ENCODE data around the gene MSL1.

MSL1 gene, protein sequence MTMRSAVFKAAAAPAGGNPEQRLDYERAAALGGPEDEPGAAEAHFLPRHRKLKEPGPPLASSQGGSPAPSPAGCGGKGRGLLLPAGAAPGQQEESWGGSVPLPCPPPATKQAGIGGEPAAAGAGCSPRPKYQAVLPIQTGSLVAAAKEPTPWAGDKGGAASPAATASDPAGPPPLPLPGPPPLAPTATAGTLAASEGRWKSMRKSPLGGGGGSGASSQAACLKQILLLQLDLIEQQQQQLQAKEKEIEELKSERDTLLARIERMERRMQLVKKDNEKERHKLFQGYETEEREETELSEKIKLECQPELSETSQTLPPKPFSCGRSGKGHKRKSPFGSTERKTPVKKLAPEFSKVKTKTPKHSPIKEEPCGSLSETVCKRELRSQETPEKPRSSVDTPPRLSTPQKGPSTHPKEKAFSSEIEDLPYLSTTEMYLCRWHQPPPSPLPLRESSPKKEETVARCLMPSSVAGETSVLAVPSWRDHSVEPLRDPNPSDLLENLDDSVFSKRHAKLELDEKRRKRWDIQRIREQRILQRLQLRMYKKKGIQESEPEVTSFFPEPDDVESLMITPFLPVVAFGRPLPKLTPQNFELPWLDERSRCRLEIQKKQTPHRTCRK

GRCh38 chr17:40121181-40122135 lies at the start of gene MSL1:
Gene MSL1 (plus strand): TSS chr17:40121971. CDS start chr17:40122613, 642 bp downstream.
- no peak for DNase-seq

GRCh38 chr17:40072040-40072734 lies 49.6 kb upstream of the MSL1 start:
- DNase-seq = no peak

- DNase-seq = no peak
These were observed 48.9 kb upstream of the MSL1 start for GRCh38 chr17:40072735-40073346.

DNA sequence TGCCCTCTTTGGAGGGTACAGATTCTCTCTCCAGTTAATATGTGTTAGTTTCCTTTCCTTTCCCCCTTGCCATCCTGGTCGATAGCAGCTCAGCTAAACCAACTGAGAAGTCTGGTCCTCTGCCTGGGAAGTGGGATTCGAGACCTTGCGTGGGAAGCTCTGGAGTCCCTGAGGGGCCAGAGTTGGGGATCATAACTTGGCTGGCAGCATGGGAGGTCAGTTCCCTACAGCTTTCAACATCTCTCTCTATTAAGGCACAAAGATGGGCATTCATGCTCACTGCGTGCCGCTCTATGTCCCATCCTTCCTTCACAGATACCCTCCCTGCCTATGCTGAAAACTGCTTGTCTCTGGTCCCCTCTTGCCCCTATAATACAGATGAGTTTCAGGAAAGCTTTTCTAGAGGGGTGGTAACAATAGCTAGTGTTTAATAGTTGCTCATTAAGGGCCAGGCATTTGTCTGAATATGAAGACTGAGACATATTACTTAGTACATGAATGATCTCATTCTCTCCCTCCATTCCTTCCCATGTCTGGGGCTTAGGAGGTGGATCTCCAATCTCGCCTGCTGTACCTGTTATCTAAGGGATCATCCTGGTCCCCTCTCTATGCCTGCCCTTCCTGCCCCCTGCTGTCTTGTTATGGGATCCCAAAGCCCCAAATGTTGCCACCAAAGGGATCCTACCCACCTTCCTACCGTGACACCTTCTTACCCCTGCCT lies 48.2 kb upstream of the MSL1 start:
- DNase-seq = no peak

- DNase-seq = no peak
These were observed 47.6 kb upstream of the MSL1 start for GRCh38 chr17:40074175-40074512.

DNA sequence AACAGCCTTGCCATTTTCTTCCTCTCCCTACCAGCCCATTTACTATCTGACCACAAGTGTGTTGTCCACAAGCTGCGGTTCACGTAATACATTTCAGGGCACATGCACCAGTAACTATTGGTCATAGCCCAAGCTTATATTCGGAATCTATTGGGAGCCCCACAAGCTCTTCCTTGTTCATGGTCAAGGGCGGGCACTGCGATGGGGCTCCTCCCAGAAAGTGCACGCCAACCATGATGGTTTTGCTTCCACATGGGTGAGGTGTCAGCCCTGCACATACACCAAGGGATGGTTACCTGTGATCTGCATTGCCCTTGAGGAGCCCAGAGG lies 46.9 kb upstream of the MSL1 start:
- no peak for DNase-seq

GRCh38 chr17:40075201-40075941 lies 46.4 kb upstream of the MSL1 start:
- DNase-seq = no peak

- DNase-seq = no peak
These were observed 45.8 kb upstream of the MSL1 start for GRCh38 chr17:40075942-40076498.

DNA sequence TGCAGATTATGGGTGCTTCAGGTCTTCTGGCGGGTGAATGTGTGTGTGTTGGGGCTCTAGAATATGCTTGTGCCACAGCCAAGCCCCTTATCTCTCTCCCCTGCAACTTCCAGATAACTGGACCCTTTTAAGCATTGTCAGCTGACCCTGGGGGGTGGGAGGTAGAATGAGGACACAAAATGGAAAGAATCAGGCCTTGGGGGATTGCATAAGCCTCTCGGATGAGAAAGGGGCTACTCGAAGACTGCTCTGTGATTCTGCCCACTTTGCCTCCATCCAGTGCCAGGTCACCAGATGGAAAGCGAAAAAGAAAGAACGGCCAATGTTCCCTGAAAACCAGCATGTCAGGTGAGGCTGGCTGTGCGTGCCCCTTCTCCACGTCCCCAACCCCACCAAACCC lies 45.2 kb upstream of the MSL1 start:
- DNase-seq = no peak

DNA sequence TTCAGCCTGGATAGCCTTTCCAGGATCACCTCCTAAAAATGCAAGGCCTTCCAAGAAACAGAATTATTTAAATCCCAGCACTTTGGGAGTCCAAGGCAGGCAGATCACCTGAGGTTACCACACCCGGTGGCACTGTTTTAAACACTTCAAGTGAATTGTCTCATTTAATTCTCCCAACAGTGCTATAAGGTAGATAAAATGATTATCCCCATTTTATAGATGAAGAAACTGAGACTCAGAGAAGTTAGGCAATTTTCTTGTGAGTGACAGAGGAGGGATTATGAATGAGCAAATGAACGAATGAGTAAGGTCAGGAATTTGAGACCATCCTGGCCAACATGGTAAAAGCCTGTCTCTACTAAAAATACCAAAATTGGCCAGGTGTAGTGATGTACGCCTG lies 42.2 kb upstream of the MSL1 start:
- no peak for DNase-seq

GRCh38 chr17:40084477-40084876 lies 37.3 kb upstream of the MSL1 start:
- DNase-seq = no peak

DNA sequence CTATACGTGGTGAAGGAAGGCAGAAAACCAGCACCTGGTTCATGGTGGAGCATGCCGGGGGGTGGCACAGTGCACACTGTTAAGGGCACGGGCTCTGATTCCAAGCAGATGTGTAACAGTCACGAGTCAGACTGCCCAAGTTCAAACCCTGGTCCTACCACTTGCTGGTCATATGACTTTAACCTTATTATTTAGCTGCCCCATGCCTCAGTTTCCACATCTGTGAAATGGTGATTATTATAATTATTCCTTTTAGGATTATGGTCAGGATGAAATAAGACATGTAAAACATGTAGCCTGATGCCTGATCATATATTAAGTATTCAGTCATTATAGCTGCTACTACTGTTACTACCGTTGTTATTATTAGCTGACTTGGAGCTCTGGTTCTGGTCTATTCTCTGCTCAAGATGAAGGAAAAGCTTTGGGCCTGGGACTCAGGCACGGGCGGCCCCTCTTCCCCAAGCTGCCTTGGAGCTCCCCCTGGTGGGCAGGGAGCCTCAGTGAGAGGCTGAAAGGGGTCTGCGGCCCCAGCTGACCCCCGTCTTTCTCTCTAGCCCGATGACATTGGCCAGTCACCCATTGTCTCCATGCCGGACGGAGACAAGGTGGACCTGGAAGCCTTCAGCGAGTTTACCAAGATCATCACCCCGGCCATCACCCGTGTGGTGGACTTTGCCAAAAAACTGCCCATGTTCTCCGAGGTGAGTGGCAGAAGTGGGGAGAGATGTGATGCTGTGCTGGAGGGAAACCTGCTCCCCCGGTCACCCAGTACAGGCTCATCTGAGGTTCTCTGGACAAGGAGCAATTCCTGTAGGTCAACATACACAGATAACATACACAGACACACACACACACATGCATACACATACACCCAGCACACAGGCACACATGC lies 35.4 kb upstream of the MSL1 start:
- no peak for DNase-seq

DNA sequence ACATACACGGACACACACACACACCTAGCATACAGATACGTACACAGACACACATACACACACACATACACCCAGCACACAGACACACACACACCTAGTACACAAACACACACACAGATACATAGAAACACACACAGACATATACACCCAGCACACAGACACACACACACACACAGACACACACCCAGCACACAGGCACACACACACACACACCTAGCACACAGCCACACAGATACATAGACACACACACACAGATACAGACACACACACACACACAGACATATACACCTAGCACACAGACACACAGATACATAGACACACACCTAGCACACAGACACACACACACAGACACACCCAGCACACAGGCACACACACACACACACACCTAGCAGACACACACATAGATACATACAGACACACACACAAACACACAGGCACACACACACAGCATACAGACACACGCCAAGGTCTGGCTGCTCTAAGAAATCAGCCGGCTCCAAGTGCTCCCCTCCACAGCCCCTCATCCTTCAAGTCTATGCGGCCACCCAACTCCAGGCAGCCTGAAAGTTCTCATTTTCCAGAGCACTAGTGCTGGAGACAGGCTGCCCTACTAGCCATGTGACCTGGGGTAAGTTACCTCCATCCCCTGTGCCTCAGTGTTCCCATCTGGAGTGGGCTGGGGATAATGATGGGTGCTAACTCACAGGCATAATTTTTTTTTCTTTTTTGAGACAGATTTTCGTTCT lies 34.5 kb upstream of the MSL1 start:
- no peak for DNase-seq

DNA sequence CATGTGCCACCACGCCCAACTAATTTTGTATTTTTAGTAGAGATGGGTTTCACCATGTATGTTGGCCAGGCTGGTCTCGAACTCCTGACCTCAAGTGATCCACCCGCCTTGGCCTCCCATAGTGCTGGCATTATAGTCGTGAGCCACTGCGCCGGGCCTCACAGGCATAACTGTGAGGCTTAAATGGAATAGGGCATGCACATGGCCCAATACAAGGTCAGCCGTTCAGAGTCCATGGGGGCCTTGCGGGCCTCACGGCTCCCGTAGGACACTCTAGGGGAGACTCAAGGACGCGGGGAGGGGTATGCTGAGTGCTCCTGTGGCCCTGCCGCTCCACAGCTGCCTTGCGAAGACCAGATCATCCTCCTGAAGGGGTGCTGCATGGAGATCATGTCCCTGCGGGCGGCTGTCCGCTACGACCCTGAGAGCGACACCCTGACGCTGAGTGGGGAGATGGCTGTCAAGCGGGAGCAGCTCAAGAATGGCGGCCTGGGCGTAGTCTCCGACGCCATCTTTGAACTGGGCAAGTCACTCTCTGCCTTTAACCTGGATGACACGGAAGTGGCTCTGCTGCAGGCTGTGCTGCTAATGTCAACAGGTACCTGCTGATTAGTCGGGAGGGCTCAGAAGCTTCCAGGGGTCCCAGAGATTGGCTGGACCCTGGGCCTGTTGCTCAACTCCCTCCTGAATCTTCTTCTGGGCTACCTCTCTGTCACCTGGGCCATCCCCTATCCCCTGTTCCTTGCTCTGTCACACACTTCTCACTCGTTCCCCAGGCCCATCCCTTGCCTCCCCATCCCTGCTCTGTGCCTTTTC lies 33.7 kb upstream of the MSL1 start:
- DNase-seq = no peak

GRCh38 chr17:40089077-40089895 lies 32.5 kb upstream of the MSL1 start:
- DNase-seq = no peak

DNA sequence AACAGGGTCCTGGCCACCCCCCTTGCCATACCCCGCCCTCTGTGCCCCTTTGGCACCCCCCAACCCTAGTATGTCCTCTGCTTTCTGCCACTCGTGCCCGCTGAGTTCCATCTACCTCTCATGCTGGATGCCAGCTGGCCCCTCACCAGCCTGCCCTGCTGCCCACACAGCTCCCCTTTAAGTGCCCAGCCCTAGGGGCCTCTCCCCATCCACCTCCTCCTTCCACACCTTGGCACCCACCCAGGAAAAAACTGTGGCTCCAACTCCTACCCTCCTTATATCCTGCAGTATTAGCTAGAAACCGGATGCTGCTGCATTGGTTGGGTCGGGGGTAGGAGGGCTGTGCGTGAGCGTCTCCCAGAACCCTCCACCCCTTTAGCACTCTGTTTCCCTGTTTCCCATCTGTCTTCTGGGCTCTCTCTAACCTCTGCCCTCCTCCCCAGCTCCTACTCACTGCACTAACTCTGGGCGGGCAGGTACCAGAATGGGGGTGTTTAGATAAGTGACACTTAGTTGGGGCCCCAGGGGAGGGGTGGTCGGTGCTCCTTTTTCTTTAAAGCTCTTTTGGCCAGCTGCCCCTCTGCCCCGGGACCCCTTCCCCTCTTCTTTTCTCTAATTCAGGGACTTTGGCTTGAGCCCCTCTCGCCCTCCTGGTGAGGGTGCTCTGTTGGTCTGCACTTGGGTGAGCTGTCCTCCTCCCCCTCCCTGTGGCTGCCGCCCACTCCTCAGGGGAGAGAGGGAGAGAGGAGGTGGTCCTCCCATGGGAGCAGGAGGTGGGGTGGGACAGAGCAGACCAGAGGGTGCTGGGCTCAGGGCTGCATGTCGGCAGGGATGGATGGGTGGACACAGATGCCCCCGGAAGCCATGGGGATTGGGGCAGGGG lies 31.3 kb upstream of the MSL1 start:
- no peak for DNase-seq

Measured in SIG-M5 (cell line).